Lower leg skin (tissue), 3 donors: ENCODE results near the gene SLCO6A1.

ENCODE experiments used
- CTCF ChIP-seq, 3 donors: fragments of 450-650 bp; IDR thresholded peaks; one replicate each; pipeline ENCODE4 v1.5.1; 2016; ENCODE audit warnings: antibody characterized with exemption in 3 of 3, mild to moderate bottlenecking in 3 of 3, moderate library complexity in 2 of 3
- POLR2A ChIP-seq, 2 donors: fragments of 450-650 bp; IDR thresholded peaks; one replicate each; pipeline ENCODE4 v1.6.1; 2016 to 2017; ENCODE audit warnings: antibody characterized with exemption in 2 of 2, mild to moderate bottlenecking in 1 of 2, moderate library complexity in 1 of 2

DNA sequence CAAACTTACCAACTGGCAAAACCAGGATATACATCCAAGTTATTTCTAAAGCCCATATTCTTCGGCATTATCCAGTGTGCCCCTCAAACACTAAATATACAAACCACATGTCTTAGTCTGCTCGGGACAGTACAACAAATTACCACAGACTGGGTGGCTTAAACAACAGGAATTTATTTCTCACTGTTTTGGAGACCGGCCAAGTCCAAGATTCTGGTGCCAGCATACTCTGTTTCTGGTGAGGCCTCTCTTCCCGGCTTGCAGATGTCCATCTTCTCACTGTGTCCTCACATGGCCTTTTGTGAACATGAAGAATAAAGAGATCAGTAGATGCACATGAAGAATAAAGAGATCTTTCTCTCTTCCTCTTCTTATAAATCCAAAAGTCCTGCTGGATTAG, 12.9 kb upstream of the SLCO6A1 start:
- TF ChIP-seq CTCF (IDR thresholded peaks at IDR 0.05) (no peak), POLR2A (IDR thresholded peaks at IDR 0.05) (no peak)
